Mesendoderm (in vitro differentiated cells): Measurements from ENCODE around the gene ST7.

Experiments
- DNase-seq: peaks from one replicate; pipeline ENCODE4 v3.0.0; 2013
- H2AK5ac ChIP-seq: 2 replicates; pipeline ENCODE4 v1.6.1; 2013; ENCODE audit warnings: low read length, inconsistent platforms
- H2BK120ac ChIP-seq: 2 replicates; pipeline ENCODE4 v1.6.1; 2013; ENCODE audit warnings: low read depth, mild to moderate bottlenecking, low read length, moderate library complexity, mixed read lengths
- H2BK15ac ChIP-seq: replicated peaks from 2 replicates; pipeline ENCODE4 v1.6.1; 2013; ENCODE audit warnings: low read depth, mild to moderate bottlenecking, moderate library complexity
- H2BK5ac ChIP-seq: 2 replicates; pipeline ENCODE4 v1.6.1; 2013; ENCODE audit warnings: low read length, inconsistent platforms
- H3K18ac ChIP-seq: 2 replicates; pipeline ENCODE4 v1.6.1; 2013; ENCODE audit warnings: mild to moderate bottlenecking, low read length, mixed read lengths
- H3K23ac ChIP-seq: one replicate; pipeline ENCODE4 v1.6.1; 2013; ENCODE audit warnings: low read length
- H3K27ac ChIP-seq: 2 replicates; pipeline ENCODE4 v1.5.1; 2013; ENCODE audit warnings: low read depth, mild to moderate bottlenecking, inconsistent platforms, low read length, moderate library complexity
- H3K27me3 ChIP-seq: 2 replicates; pipeline ENCODE4 v1.6.1; 2013; ENCODE audit warnings: low read length, control low read depth, mild to moderate bottlenecking, inconsistent platforms; ENCODE audit not compliant: insufficient read depth, poor library complexity
- H3K36me3 ChIP-seq: 2 replicates; pipeline ENCODE4 v1.6.1; 2013; ENCODE audit warnings: low read length, inconsistent platforms; ENCODE audit not compliant: control insufficient read depth, insufficient read depth
- H3K4ac ChIP-seq: one replicate; pipeline ENCODE4 v1.6.1; 2013; ENCODE audit warnings: low read depth, mild to moderate bottlenecking, low read length, moderate library complexity
- H3K4me1 ChIP-seq: 2 replicates; pipeline ENCODE4 v1.6.1; 2013; ENCODE audit warnings: low read depth, low read length, inconsistent platforms; ENCODE audit not compliant: control insufficient read depth
- H3K4me2 ChIP-seq: 2 replicates; pipeline ENCODE4 v1.6.1; 2013; ENCODE audit warnings: low read length
- H3K4me3 ChIP-seq: 2 replicates; pipeline ENCODE4 v1.5.1; 2013; ENCODE audit warnings: mild to moderate bottlenecking, low read length
- H3K56ac ChIP-seq: one replicate; pipeline ENCODE4 v1.6.1; 2013; ENCODE audit warnings: low read length
- H3K79me1 ChIP-seq: 2 replicates; pipeline ENCODE4 v1.6.1; 2013; ENCODE audit warnings: low read length, inconsistent platforms
- H3K79me2 ChIP-seq: 2 replicates; pipeline ENCODE4 v1.6.1; 2013; ENCODE audit warnings: mild to moderate bottlenecking, low read length; ENCODE audit not compliant: control insufficient read depth, insufficient read depth
- H3K9ac ChIP-seq: 2 replicates; pipeline ENCODE4 v1.6.1; 2013; ENCODE audit warnings: low read length, inconsistent platforms
- H4K5ac ChIP-seq: one replicate; pipeline ENCODE4 v1.6.1; 2013; ENCODE audit warnings: low read length
- H4K8ac ChIP-seq: one replicate; pipeline ENCODE4 v1.6.1; 2013; ENCODE audit warnings: low read depth, mild to moderate bottlenecking, control low read depth, low read length, moderate library complexity
- WGBS: extraction: QIAGEN DNeasy Blood & Tissue Kit; methylation state at CpG from one replicate; pipeline ENCODE4 v1.1.7; 2013; ENCODE audit warnings: low lambda C conversion rate, missing lambda C conversion rate; ENCODE audit not compliant: insufficient coverage; ENCODE audit errors: extremely low coverage; 5-methylcytosine and 5-hydroxymethylcytosine counted together

The ST7 gene

GRCh38 chr7:117200786-117201458 lies 247.6 kb downstream of the ST7 start:
- Histone ChIP-seq H3K79me2 (no peaks in the 10 kb centered on the region), H2AK5ac (no peak overlapping the region), H3K4me1 (no peaks in the 10 kb centered on the region), H3K4me3 (no peak overlapping the region), H3K23ac (no peak overlapping the region), H4K5ac (no peak overlapping the region), H3K27ac (no peak overlapping the region), H3K9ac (no peak overlapping the region), H3K36me3 (no peaks in the 10 kb centered on the region), H3K56ac (no peak overlapping the region), H3K79me1 (no peaks in the 10 kb centered on the region), H3K27me3 (no peaks in the 10 kb centered on the region), H3K4ac (no peak overlapping the region), H2BK120ac (no peak overlapping the region), H3K18ac (no peak overlapping the region), H3K4me2 (no peak overlapping the region), H4K8ac (no peak overlapping the region), H2BK5ac (no peak overlapping the region), H2BK15ac (no peak overlapping the region)
- DNase-seq = no peak
- no CpG with 5 or more reads among the region's 4 CpGs for WGBS

GRCh38 chr7:117202511-117202910 lies 249.2 kb downstream of the ST7 start:
- no peaks in the 10 kb centered on the region for H3K36me3 ChIP-seq
- H3K4ac ChIP-seq = no peak overlapping the region
- H4K8ac ChIP-seq = no peak overlapping the region
- no peak overlapping the region for H3K23ac ChIP-seq
- no peak overlapping the region for H3K4me2 ChIP-seq
- no peak overlapping the region for H3K18ac ChIP-seq
- no peak overlapping the region for H3K56ac ChIP-seq
- H3K4me1 ChIP-seq = no peaks in the 10 kb centered on the region
- no peak overlapping the region for H2BK120ac ChIP-seq
- no peak overlapping the region for H3K27ac ChIP-seq
- no peak overlapping the region for H2AK5ac ChIP-seq
- no peak overlapping the region for H2BK15ac ChIP-seq
- H3K79me2 ChIP-seq = no peaks in the 10 kb centered on the region
- no peak overlapping the region for H3K4me3 ChIP-seq
- H3K79me1 ChIP-seq = no peaks in the 10 kb centered on the region
- no peaks in the 10 kb centered on the region for H3K27me3 ChIP-seq
- H4K5ac ChIP-seq = no peak overlapping the region
- no CpG with 5 or more reads among the region's 3 CpGs for WGBS
- no peak overlapping the region for H2BK5ac ChIP-seq
- no peak for DNase-seq
- H3K9ac ChIP-seq = no peak overlapping the region

GRCh38 chr7:117203205-117203604 lies 249.9 kb downstream of the ST7 start:
- H3K79me2 ChIP-seq = no peaks in the 10 kb centered on the region
- H3K4ac ChIP-seq = no peak overlapping the region
- H2BK120ac ChIP-seq = no peak overlapping the region
- no peaks in the 10 kb centered on the region for H3K36me3 ChIP-seq
- no peak overlapping the region for H3K4me2 ChIP-seq
- no peak for DNase-seq
- no peak overlapping the region for H4K5ac ChIP-seq
- no peak overlapping the region for H3K56ac ChIP-seq
- H2BK5ac ChIP-seq = no peak overlapping the region
- no peak overlapping the region for H4K8ac ChIP-seq
- H3K4me1 ChIP-seq = no peaks in the 10 kb centered on the region
- H3K23ac ChIP-seq = no peak overlapping the region
- H3K18ac ChIP-seq = no peak overlapping the region
- H2BK15ac ChIP-seq = no peak overlapping the region
- no peaks in the 10 kb centered on the region for H3K27me3 ChIP-seq
- no peak overlapping the region for H2AK5ac ChIP-seq
- H3K79me1 ChIP-seq = no peaks in the 10 kb centered on the region
- H3K4me3 ChIP-seq = no peak overlapping the region
- no peak overlapping the region for H3K27ac ChIP-seq
- H3K9ac ChIP-seq = no peak overlapping the region
- WGBS = no CpG with 5 or more reads among the region's 1 CpG

- no peak overlapping the region for H3K23ac ChIP-seq
- H2BK15ac ChIP-seq = no peak overlapping the region
- no peak overlapping the region for H3K4ac ChIP-seq
- peaks cover 2% of the 10 kb centered on the region for H3K4me1 ChIP-seq
- H3K27me3 ChIP-seq = no peaks in the 10 kb centered on the region
- no peak overlapping the region for H4K8ac ChIP-seq
- H3K4me3 ChIP-seq = no peak overlapping the region
- no peak overlapping the region for H3K18ac ChIP-seq
- H3K56ac ChIP-seq = no peak overlapping the region
- H2AK5ac ChIP-seq = no peak overlapping the region
- DNase-seq = no peak
- no peaks in the 10 kb centered on the region for H3K36me3 ChIP-seq
- H3K79me2 ChIP-seq = no peaks in the 10 kb centered on the region
- no peak overlapping the region for H2BK120ac ChIP-seq
- H3K9ac ChIP-seq = no peak overlapping the region
- H3K79me1 ChIP-seq = no peaks in the 10 kb centered on the region
- WGBS = no CpG with 5 or more reads among the region's 2 CpGs
- no peak overlapping the region for H3K27ac ChIP-seq
- H3K4me2 ChIP-seq = no peak overlapping the region
- no peak overlapping the region for H4K5ac ChIP-seq
- H2BK5ac ChIP-seq = no peak overlapping the region
Observed at GRCh38 chr7:117205873-117206272, 252.6 kb downstream of the ST7 start.

GRCh38 chr7:117208257-117208656 lies 255.0 kb downstream of the ST7 start:
- peak; percentile 13 for DNase-seq
- no peak overlapping the region for H2BK120ac ChIP-seq
- H3K18ac ChIP-seq = no peak overlapping the region
- no peak overlapping the region for H3K4ac ChIP-seq
- H3K27me3 ChIP-seq = no peaks in the 10 kb centered on the region
- H4K5ac ChIP-seq = no peak overlapping the region
- H3K4me2 ChIP-seq = no peak overlapping the region
- no peak overlapping the region for H3K27ac ChIP-seq
- H3K4me3 ChIP-seq = no peak overlapping the region
- H3K79me1 ChIP-seq = no peaks in the 10 kb centered on the region
- no peak overlapping the region for H2BK5ac ChIP-seq
- H3K79me2 ChIP-seq = no peaks in the 10 kb centered on the region
- H3K9ac ChIP-seq = no peak overlapping the region
- H2BK15ac ChIP-seq = no peak overlapping the region
- no CpG with 5 or more reads among the region's 4 CpGs for WGBS
- H2AK5ac ChIP-seq = no peak overlapping the region
- peaks cover 2% of the 10 kb centered on the region for H3K4me1 ChIP-seq
- no peak overlapping the region for H4K8ac ChIP-seq
- H3K56ac ChIP-seq = no peak overlapping the region
- H3K36me3 ChIP-seq = no peaks in the 10 kb centered on the region
- H3K23ac ChIP-seq = no peak overlapping the region

- H3K56ac ChIP-seq = no peak overlapping the region
- no peak overlapping the region for H3K4me3 ChIP-seq
- no peak overlapping the region for H2AK5ac ChIP-seq
- H3K18ac ChIP-seq = no peak overlapping the region
- no peak overlapping the region for H2BK15ac ChIP-seq
- no peaks in the 10 kb centered on the region for H3K27me3 ChIP-seq
- H3K9ac ChIP-seq = no peak overlapping the region
- H2BK120ac ChIP-seq = no peak overlapping the region
- H3K79me2 ChIP-seq = no peaks in the 10 kb centered on the region
- H3K23ac ChIP-seq = no peak overlapping the region
- no peak overlapping the region for H3K4ac ChIP-seq
- WGBS = no CpG with 5 or more reads among the region's 4 CpGs
- H3K4me1 ChIP-seq = peaks cover 2% of the 10 kb centered on the region
- no peak overlapping the region for H3K4me2 ChIP-seq
- no peak overlapping the region for H4K5ac ChIP-seq
- H2BK5ac ChIP-seq = no peak overlapping the region
- no peaks in the 10 kb centered on the region for H3K79me1 ChIP-seq
- DNase-seq = no peak
- H4K8ac ChIP-seq = no peak overlapping the region
- H3K36me3 ChIP-seq = no peaks in the 10 kb centered on the region
- no peak overlapping the region for H3K27ac ChIP-seq
Observed at GRCh38 chr7:117210397-117210796, 257.1 kb downstream of the ST7 start.
